ENCODE data around the gene HIPK2.

Gene HIPK2

DNA sequence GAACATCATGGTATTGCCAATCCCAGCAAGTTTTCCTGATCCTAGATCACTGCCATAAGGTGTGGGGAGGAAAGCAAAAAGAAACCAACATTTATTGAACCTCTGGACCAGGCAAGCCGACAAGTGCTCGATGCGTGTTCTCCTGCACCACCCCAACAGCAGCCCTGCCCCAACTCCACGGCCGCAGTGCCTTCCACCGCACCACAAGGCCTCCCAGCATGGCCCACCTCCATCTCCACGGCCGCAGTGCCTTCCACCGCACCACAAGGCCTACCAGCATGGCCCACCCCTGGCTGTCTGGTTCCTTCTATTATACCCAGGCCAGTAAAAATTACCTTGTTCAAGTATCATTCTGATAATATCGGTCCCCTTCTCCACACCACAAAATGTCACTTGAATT is 8.7 kb downstream of the HIPK2 start:
- no peak overlapping the region for H3K4me3 ChIP-seq (ENCODE audit: low read depth, low read length)
- TF ChIP-seq, protein P1, sequence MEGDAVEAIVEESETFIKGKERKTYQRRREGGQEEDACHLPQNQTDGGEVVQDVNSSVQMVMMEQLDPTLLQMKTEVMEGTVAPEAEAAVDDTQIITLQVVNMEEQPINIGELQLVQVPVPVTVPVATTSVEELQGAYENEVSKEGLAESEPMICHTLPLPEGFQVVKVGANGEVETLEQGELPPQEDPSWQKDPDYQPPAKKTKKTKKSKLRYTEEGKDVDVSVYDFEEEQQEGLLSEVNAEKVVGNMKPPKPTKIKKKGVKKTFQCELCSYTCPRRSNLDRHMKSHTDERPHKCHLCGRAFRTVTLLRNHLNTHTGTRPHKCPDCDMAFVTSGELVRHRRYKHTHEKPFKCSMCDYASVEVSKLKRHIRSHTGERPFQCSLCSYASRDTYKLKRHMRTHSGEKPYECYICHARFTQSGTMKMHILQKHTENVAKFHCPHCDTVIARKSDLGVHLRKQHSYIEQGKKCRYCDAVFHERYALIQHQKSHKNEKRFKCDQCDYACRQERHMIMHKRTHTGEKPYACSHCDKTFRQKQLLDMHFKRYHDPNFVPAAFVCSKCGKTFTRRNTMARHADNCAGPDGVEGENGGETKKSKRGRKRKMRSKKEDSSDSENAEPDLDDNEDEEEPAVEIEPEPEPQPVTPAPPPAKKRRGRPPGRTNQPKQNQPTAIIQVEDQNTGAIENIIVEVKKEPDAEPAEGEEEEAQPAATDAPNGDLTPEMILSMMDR (IDR thresholded peaks at IDR 0.05; ENCODE audit: low read depth, low read length, missing control alignments), result no peak

DNA sequence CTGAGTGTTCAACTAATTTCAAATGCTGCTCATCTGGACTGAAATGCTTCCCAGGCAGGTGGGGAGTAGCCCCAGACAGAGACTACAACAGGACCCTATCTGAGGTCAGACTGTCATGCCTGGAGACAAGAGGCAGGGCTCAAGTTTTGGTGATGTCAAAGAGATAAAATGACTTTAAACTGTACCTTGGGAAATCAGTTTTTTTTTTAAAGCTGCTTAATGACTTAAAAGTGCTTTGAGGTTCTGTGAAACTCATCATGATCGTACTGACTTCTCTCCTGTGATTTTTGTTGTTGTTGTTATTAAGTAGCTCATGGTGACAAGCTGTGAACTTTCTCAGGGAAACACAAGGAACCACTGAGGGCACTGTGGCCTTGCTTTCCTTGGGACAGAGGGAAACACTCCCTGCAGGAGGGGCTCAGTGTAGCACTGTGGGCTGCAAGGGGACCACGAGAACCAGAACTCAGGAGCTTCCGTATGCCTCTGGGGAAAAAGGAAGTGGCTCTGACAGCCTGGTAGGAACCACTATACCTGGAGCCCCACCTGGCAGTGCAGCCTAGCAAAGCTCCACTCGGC is 9.5 kb downstream of the HIPK2 start:
- in situ Hi-C loops (cut with HindIII; ENCODE audit: low pct_ligation_motif_present, low sequenced_read_pairs), result no loop called here
- no peaks in the 10 kb centered on the region for H3K27me3 ChIP-seq (replicated peaks)
- no peak for DNase-seq
- H3K4me3 ChIP-seq (ENCODE audit: low read depth, low read length), result no peak overlapping the region
- H3K36me3 ChIP-seq (replicated peaks), result peaks cover 7% of the 10 kb centered on the region
- TF ChIP-seq, protein P1 (IDR thresholded peaks at IDR 0.05; ENCODE audit: low read depth, low read length, missing control alignments), result no peak
- no peak overlapping the region for H3K27ac ChIP-seq

More for the DNA sequence above, 8.7 kb downstream of the HIPK2 start:
- DNase-seq, result no peak
- Histone ChIP-seq H3K27ac (no peak overlapping the region), H3K36me3 (replicated peaks) (peaks cover 7% of the 10 kb centered on the region), H3K27me3 (replicated peaks) (no peaks in the 10 kb centered on the region)
- in situ Hi-C loops (cut with HindIII; ENCODE audit: low pct_ligation_motif_present, low sequenced_read_pairs), result no loop called here

DNA sequence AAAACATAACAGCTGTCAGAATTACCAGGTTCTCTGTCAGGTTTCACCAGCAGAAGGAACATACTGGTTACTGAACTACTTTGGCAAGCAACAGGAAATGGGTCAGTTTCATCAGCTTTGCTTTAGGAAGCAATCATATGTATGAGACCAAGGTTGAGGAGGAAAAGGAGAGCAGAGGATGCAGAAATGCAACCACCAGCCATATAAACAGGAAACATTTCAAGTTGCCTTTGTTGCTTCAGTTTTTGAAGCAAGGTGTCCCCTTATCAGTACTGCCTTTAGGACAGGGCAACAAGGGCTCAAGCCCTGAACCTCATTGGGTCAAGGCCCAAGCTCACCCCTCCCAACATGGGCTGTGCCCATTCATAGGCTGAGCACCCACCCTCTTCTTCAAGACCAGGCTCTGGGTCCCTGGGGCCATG is 10.2 kb downstream of the HIPK2 start:
- DNase-seq, result no peak
- Histone ChIP-seq H3K27ac (no peak overlapping the region), H3K36me3 (replicated peaks) (peaks cover 7% of the 10 kb centered on the region), H3K4me3 (ENCODE audit: low read depth, low read length) (no peak overlapping the region), H3K27me3 (replicated peaks) (no peaks in the 10 kb centered on the region)
- in situ Hi-C loops (cut with HindIII; ENCODE audit: low pct_ligation_motif_present, low sequenced_read_pairs), result no loop called here
- TF ChIP-seq, protein P1 (IDR thresholded peaks at IDR 0.05; ENCODE audit: low read depth, low read length, missing control alignments), result no peak

DNA sequence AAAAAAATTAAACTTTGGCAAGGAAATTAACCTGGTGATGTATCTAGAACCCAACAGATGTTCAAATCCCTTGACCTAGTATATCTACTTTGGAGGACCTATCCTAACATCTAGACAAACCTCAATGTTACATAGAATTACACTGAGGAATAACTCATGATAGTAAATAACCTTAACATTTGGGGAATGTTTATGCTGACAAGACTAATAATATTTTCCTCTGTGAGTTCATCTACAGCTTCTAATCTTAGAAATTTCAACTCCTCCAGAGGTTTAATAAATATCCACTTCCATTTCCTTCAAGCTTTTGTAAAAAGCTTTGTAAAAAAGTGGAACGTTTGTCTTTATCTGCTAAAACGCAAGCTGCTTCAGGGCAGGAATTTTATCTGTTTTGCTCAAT is 12.7 kb downstream of the HIPK2 start:
- no peak overlapping the region for H3K27ac ChIP-seq
- TF ChIP-seq, protein P1 (IDR thresholded peaks at IDR 0.05; ENCODE audit: low read depth, low read length, missing control alignments), result no peak
- no peak for DNase-seq
- in situ Hi-C loops (cut with HindIII; ENCODE audit: low pct_ligation_motif_present, low sequenced_read_pairs), result no loop called here
- no peaks in the 10 kb centered on the region for H3K27me3 ChIP-seq (replicated peaks)
- H3K36me3 ChIP-seq (replicated peaks), result peaks cover 7% of the 10 kb centered on the region
- no peak overlapping the region for H3K4me3 ChIP-seq (ENCODE audit: low read depth, low read length)

DNA sequence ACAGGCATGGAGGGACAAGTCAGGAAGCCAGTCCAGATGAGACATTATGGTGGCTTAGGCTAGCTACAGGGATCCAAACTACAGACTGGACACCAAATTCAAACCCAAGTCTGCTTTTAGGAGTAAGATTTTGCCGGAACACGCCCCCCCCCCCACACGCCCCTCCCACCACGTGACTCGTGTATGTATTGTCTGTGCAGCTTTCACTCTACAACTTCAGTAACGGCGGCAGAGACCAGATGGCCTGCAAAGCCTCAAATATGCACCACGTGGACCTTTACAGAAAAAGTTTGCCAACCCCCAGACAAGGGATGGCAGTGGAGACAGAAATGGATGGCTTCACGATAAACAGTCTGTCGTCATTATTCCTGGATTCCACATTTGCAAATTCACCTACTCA is 14.5 kb downstream of the HIPK2 start:
- Histone ChIP-seq H3K27ac (peak overlapping the region; percentile 14), H3K4me3 (ENCODE audit: low read depth, low read length) (no peak overlapping the region), H3K27me3 (replicated peaks) (no peaks in the 10 kb centered on the region), H3K36me3 (replicated peaks) (no peaks in the 10 kb centered on the region)
- in situ Hi-C loops (cut with HindIII; ENCODE audit: low pct_ligation_motif_present, low sequenced_read_pairs), result no loop called here
- TF ChIP-seq, protein P1 (IDR thresholded peaks at IDR 0.05; ENCODE audit: low read depth, low read length, missing control alignments), result no peak
- DNase-seq, result no peak

DNA sequence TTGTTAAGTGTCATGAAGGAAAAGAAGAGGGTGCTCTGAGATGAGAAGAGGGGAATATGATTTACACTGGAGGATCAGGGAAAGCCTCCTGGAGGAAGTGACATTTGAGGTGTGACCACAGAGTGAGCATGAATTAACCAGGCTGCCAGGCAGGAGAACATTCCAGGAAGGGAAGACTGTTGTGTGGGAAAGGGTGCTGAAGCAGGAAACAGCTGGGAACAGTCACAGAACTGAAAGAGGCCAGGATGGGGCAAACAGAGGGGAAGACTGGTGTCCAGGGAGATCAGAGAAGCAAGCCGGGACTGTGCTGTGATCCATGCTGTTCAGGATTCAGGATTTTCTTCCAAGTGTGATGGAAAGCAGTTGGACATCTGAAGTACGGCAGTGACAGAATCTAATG is 14.9 kb downstream of the HIPK2 start:
- no peaks in the 10 kb centered on the region for H3K36me3 ChIP-seq (replicated peaks)
- no peak overlapping the region for H3K4me3 ChIP-seq (ENCODE audit: low read depth, low read length)
- peak; percentile 32 for DNase-seq
- in situ Hi-C loops (cut with HindIII; ENCODE audit: low pct_ligation_motif_present, low sequenced_read_pairs), result no loop called here
- TF ChIP-seq, protein P1 (IDR thresholded peaks at IDR 0.05; ENCODE audit: low read depth, low read length, missing control alignments), result no peak
- H3K27me3 ChIP-seq (replicated peaks), result no peaks in the 10 kb centered on the region
- peak overlapping the region; percentile 19 for H3K27ac ChIP-seq
